HFF-Myc (cell line): ENCODE results near the gene RPTOR.

ENCODE experiments used
- DNase-seq: peaks from one replicate; pipeline ENCODE4 v3.0.0-alpha.2; 2011; ENCODE audit warnings: low read depth; ENCODE audit errors: extremely low read depth
- H3K4me3 ChIP-seq: replicated peaks from 2 replicates; pipeline ENCODE4 v1.5.1; 2011; ENCODE audit warnings: low read depth, mild to moderate bottlenecking, control low read depth, low read length
- TF ChIP-seq, protein P1 (sequence below): IDR thresholded peaks from 2 replicates; pipeline ENCODE4 v1.5.1; 2012; ENCODE audit warnings: mild to moderate bottlenecking, low read depth, low read length, control low read depth; ENCODE audit errors: missing control alignments

RPTOR gene

DNA sequence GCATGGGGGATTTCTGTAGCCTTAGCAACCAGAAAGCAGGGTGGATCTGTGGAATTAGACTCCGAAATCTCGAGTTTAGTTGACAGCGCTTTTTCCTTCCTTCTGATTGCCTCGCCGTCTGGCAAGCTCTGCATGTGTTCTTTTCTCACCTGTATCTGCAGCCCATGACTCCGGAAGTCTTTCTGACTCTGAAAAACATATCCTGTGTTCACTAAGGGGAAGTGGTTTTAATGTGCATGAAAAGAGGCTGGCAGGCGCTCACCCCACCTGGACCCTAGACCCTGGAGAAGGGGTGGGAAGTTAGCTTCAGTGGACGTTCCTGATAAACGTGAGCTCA, 158.5 kb downstream of the RPTOR start:
- DNase-seq = no peak
- H3K4me3 ChIP-seq = no peak overlapping the region
- TF ChIP-seq, protein P1, sequence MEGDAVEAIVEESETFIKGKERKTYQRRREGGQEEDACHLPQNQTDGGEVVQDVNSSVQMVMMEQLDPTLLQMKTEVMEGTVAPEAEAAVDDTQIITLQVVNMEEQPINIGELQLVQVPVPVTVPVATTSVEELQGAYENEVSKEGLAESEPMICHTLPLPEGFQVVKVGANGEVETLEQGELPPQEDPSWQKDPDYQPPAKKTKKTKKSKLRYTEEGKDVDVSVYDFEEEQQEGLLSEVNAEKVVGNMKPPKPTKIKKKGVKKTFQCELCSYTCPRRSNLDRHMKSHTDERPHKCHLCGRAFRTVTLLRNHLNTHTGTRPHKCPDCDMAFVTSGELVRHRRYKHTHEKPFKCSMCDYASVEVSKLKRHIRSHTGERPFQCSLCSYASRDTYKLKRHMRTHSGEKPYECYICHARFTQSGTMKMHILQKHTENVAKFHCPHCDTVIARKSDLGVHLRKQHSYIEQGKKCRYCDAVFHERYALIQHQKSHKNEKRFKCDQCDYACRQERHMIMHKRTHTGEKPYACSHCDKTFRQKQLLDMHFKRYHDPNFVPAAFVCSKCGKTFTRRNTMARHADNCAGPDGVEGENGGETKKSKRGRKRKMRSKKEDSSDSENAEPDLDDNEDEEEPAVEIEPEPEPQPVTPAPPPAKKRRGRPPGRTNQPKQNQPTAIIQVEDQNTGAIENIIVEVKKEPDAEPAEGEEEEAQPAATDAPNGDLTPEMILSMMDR = no peak

DNA sequence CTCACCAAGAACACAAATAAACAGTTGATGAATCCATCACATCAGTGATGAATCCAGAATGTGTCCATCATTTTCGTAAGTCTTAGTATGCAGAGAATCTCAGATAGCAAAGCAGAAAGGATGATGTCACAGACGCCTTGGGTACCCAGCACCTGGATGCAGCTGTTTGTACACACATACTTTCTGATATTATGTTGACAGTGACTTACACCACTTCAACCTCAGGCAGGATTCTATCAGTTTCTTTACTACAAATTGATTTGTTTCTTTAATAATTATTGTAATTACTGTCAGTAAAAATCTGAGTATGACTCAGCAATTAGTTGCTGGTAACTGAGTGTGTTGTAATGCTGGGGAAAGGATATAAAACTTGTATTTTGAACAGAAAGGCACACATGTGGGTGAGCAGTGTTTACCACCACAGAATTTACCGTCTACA, 159.8 kb downstream of the RPTOR start:
- TF ChIP-seq, protein P1 = no peak

DNA sequence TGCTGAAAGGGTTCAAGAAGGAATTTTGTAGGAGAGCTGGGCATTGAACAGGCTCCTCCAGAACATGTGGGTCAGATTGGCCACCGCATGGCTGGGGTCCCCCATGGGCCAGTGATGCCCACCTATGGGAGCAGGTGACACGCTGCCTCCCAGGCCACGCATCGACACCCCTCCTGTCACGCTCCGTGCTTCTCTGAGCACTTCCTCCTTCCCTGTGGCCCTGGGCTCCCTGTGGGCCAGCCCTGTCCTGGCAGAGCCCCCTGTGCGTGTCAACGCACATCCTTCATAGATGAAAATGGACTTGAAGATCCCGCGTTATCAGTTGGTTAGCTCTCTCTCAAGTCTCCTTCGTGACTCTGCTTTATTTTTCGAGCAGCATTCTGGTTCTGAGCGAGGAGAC, 160.3 kb downstream of the RPTOR start:
- no peak overlapping the region for H3K4me3 ChIP-seq
- TF ChIP-seq, protein P1 = no peak
- no peak for DNase-seq

More for the DNA sequence above, 159.8 kb downstream of the RPTOR start:
- no peak for DNase-seq
- no peak overlapping the region for H3K4me3 ChIP-seq

DNA sequence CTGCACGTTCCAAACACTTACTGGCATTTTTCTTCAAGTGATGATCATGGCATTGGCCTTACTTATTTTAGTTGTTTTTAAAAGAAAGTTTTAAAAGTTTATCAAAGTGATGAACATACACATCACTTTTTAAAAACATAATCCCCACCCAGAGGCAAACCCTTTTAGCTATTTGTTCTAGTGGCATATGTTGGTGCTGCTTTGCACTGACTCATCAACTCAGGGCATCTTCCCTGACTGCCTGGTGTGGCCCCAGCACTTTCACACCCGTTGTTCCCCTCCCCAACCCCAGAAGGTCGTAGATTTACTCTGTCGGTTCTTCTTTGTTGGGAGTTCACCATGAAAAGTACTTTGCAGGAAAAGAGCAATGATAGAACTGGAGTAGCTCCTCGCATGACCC, 161.3 kb downstream of the RPTOR start:
- DNase-seq = no peak
- TF ChIP-seq, protein P1 = no peak
- no peak overlapping the region for H3K4me3 ChIP-seq

DNA sequence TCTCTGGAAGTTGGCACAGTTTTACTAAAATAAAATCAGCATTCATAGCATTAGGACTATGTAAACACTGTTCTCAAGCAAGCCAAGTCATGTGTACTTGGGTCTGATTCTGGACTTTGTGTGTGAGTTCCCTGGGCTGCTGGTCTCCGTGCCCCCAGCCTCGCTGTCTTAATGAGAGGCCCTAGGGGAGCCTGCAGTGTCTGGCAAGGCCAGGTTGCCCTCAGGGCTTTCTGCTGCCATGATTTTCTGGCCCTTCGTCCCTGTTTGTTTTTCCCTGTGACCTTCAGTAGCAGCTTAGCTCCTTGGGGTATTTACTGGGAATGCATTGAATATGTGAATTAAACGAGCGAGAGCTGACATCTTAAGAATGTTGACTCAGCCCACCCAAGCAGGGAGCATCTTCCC, 161.8 kb downstream of the RPTOR start:
- no peak for DNase-seq
- TF ChIP-seq, protein P1 = no peak
- H3K4me3 ChIP-seq = no peak overlapping the region

DNA sequence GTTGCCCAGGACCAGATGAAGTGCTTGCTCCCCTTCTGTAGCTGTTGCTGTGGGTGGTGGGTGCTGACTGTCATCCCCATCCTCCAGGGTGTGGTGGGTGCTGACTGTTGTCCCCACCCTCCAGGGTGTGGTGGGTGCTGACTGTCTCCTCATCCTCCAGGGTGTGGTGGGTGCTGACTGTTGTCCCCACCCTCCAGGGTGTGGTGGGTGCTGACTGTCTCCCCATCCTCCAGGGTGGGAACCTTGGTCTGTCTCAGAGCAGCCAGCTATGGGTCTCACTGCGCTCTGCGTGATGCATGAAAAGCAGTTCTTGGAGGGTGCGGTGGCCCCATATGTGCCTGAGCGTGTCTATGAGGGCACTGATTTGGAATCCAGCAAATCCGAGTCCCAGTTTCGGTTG, 163.8 kb downstream of the RPTOR start:
- no peak for DNase-seq
- H3K4me3 ChIP-seq = no peak overlapping the region
- TF ChIP-seq, protein P1 = no peak

DNA sequence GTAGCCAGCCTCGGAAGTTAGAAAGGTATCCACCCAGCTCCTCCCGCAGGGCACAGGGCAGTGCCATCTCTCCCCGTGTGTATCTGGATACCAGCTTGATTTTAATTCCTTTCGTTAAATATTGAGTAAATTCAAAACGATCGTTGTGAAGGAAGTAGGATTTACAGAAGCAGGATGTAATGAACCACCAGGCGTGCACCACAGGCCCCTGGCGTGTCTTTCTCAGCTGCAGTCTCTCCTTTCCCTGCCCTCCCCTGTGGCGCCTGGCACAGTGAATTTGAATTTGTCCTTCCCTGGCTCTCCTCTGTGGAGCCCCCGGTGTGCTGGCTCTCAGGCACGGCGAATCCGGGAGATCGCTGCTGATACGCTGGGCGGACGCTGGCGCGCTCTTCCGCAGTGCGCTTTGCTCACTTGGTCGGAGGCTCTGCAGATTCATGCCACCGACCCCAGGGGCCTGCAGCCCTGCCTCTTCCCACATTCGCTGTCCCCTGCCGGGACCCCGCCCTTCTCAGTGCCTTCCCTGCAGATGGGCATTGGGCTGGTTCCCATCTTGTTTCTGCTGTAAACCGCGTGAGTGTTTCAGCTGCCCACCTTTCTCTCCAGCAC, 164.6 kb downstream of the RPTOR start:
- DNase-seq = no peak
- TF ChIP-seq, protein P1 = no peak

More for the DNA sequence above, 164.6 kb downstream of the RPTOR start:
- H3K4me3 ChIP-seq = no peak overlapping the region
